ENCODE data around the gene PPM1A.

- TF ChIP-seq POLR2A (IDR thresholded peaks at IDR 0.05) (no peak), CTCF (IDR thresholded peaks at IDR 0.05 in 4 of 5, conservative IDR thresholded peaks at IDR 0.05 in 1 of 5) (no peak)
Measured at GRCh38 chr14:60241091-60241490, 7.9 kb upstream of the PPM1A start.

All from gastrocnemius medialis (tissue), 4 donors.